Neural progenitor cell (in vitro differentiated cells): ENCODE measurements around the gene ANTXRL.

Experiments
- CTCF ChIP-seq: fragments of 200-600 bp; sonication (generic); IDR thresholded peaks from 2 replicates; pipeline ENCODE4 v1.5.1; 2017; ENCODE audit warnings: antibody characterized with exemption, mild to moderate bottlenecking
- EZH2 ChIP-seq: fragments of 200-600 bp; sonication (generic); IDR thresholded peaks from 2 replicates; pipeline ENCODE4 v1.6.1; 2017; ENCODE audit warnings: antibody characterized with exemption, mild to moderate bottlenecking, moderate library complexity
- EZH2phosphoT487 ChIP-seq: fragments of 200-600 bp; sonication (generic); IDR thresholded peaks from 2 replicates; pipeline ENCODE4 v1.6.1; 2017; ENCODE audit warnings: antibody characterized with exemption

- TF ChIP-seq CTCF (no peak), EZH2 (no peak), EZH2phosphoT487 (no peak)
These were observed 21.9 kb upstream of the ANTXRL start for GRCh38 chr10:46264737-46265368.
